DMS153 (cell line): ENCODE results near the gene TJP1.
A peak's percentile ranks its signal among the peaks of the same experiment; 100 is the strongest.
"Not testable (repeated sequence)": the region's sequence is repeated elsewhere in the genome, so short reads cannot be mapped to it uniquely, and the experiment has no call there.

Source experiments
- DNase-seq: peaks from one replicate; lab custom pipeline; 2025; lab: John Stamatoyannopoulos, UW

The TJP1 gene

GRCh38 chr15:29838352-29839010, 16.2 kb upstream of the TJP1 start:
- DNase-seq = no peak

GRCh38 chr15:29835301-29835700, 13.0 kb upstream of the TJP1 start:
- no peak for DNase-seq

DNA sequence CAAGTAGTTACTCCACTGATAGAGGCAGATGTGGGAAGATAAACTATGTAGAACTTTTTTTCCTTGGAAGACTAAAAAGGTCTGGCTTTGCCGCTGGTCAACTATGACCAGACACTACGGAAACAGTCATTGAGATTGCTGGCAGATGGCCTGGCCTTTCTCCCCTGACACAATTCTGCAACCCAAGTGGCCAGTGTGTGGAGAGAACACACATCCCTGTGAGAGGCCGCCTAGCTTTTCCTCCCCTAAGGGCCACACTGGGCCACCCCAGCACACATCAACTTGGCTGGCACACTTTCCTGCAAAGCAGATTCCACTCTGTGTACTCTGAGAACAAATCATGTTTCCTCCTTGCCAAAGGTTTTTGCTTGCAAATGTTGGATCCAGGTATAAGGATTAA, 10.4 kb upstream of the TJP1 start:
- DNase-seq = no peak

DNA sequence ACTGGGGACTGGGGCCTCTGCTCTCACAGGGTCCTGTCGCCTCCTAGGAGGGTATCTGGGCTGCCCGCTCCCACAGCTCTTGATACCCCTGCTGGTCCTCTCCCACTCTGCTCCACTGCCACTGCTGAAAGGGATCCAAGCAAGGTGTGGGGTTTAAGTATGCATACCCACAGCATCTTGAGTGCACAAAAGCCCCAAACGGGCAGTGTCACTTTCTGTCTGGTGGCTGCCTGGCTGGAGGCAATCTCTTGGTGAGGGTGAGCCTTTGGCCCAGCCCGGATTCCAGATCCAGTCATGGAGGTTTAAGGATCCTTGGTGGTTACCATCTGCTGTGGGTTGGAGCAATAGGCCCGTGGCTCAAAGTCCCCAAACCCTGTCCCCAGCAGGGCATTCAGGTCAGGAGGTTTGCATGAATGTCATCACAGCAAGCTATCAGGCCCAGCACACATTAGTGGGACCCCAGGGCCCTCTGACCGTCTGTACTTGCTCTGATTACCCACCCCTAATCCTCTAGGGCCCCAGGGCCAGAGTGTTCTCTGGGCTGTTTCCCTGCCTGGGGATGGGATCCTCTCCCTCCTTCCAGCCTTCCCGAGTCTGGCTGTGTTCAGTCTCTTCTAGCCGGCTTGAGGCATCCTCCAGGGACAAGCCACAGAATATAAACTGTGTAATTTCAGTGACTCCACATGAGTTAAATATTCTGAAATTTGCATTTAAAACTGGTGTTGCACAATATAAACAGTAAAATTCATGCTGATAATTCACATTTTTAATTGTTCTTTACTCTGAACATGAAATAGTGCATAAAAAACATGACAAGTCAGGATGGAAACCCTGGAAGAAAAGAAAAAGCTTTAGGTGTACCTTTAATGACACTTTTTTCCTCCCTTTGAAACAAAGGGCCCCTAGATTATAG, 4.9 kb upstream of the TJP1 start:
- DNase-seq = no peak

- no peak for DNase-seq
Measured at GRCh38 chr15:29825227-29825626, 3.0 kb upstream of the TJP1 start.

DNA sequence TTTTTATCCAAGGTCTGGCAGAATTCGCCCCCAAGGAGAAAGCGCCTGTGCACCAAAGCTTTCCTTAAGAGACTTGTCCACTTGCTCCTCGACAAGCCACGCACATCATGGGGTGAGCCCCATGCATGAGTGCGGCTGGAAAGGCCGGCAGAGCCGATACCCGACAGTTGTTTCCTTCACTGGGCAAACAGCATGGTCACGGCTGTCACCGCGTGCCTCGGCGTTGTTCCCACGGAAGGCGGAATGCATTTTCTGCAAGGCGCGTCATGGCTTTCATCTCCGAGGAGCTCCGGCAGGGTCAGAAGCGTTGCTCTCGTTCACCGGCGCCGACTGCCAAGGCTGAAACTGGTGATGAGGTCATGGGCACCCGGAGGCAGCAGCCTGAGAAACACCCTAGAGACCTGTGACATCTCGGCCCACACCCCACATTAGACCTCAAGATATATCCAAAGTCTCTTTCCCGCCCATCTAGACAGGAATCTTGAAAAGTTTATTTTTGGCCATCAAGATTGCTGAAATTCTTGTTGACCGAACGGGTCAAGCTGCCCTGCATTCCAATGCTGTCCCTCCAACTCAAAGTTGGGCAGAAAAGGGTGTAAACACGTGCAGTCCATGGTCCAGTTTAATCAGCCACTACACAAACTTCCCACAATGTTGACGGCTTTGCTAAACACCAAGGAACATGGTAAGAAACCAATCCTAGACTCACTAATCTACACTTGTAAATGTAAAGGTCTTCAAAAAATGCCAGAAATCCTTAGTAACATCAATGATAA, 604 bp upstream of the TJP1 start:
- no peak for DNase-seq

- DNase-seq = peak; percentile 7
Measured at GRCh38 chr15:29821416-29822099, 710 bp downstream of the TJP1 start.

GRCh38 chr15:29820394-29821154, 1.7 kb downstream of the TJP1 start:
- no peak for DNase-seq

- no peak for DNase-seq
Measured at GRCh38 chr15:29819979-29820378, 2.3 kb downstream of the TJP1 start.

DNA sequence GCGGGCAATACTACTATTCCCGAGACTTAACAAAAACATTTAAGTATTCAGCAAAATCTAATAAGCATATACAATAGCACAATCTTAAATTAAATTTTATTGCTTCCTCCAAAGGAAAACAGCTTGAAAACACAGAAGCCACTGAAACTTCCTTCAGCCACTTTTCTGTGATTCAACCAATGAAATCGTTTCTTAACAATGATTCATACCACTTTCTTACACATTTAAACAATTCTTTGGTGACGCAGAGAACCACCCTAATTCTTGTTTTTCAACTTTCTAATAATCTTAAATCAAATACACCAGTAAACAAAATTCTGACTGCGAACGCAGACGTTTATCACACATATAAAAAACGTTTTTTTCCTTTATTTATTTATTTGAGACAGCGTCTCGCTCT, 4.1 kb downstream of the TJP1 start:
- no peak for DNase-seq

GRCh38 chr15:29817455-29817854, 4.8 kb downstream of the TJP1 start:
- not testable (repeated sequence) for DNase-seq

GRCh38 chr15:29815000-29815710, 7.1 kb downstream of the TJP1 start:
- DNase-seq = no peak

DNA sequence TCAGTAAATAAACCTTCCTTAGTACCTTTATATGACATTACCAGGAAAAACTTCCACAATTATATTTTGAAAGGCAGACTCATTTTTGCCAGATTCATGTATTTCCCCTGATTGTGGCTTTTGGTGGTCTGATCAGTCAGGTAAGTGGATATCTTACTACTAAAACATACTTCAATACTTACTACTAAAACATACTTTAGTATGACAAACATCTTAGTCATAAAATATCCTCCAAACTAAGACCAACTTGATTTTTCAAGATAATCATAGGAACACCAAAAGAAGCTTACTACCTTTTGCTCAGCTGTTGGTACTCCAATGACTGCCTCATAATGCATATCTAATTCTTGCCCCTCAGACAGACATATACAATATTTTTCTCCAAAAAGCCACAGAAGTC, 9.3 kb downstream of the TJP1 start:
- DNase-seq = no peak

- DNase-seq = no peak
Measured at GRCh38 chr15:29812384-29812694, 9.9 kb downstream of the TJP1 start.

GRCh38 chr15:29811691-29812383, 10.4 kb downstream of the TJP1 start:
- DNase-seq = no peak

DNA sequence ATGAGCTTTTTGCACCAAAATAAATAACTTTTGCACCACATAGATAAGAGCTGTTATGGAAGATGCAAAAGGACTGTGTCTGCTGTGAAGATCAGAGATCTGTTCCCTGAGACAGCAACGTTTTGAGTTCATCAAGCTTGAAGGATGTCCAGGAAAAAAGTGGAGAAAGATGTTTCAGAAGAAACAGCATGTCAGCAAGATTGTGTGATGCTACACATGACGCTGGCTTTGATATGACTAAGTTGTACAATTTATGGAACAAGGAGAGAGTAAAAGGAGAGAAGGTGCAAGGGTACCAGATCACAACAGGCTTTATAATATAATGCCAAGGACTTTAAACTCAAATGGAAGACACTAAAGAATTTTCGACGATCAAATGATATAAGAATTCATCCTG, 16.6 kb downstream of the TJP1 start:
- DNase-seq = no peak

GRCh38 chr15:29805043-29805707, 17.1 kb downstream of the TJP1 start:
- DNase-seq = no peak

DNA sequence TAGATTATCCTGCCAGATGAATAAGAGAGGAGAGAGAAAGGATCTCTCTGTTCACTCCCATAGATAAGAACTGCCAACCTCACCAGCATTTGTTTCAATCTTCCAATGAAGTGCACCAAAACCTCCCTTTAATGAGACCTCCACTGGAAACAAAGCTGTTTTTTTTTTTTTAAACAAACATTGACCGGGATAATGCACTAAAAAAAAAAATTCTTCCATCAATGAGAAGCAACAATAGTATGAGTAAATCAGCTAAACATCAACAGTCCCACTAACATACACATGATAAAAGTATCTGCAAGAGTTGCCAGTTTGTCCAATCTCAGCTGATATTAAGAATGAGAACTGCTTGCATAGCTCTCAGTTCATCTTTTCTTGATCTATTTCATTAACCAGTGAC, 19.9 kb downstream of the TJP1 start:
- no peak for DNase-seq

DNA sequence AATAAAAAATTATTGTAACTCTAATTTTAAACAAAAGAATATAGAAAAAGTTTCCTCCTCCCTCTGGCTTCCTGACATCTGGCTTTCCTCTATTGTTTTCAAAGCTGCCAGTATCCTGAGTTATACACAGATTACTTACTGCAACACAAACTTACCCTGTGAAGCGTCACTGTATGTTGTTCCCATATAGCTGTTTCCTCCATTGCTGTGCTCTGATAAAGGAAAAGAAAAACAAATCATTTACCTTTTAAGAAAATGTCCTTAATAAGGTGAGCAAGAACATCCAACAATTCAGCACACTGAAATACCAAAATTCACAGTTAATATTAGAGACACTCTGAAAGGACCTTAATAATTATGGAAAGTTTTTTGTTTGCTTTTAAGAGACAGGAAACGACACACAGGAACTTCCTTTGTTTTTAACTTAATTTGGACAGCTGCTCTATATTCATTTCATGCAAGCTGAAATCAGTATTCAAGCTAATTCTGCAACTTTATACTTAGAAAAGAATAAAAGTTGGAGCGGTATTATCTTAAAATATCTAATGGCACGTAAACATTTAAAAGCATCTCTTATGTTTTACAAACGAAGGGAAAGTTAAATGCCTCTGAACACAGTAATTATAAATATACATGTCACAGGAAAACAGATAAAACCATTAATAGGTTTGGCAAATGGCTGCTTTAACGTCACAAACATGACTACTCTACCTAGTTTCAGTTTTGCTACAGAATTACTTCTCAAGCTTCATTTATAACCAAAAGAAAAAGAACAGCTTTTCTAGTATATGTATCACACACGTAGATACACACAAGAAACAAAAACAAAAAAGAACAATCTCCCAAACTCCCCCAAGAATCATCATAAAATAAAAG, 21.5 kb downstream of the TJP1 start:
- DNase-seq = no peak
